ENCODE results near the gene MYO5A.

The MYO5A gene

DNA sequence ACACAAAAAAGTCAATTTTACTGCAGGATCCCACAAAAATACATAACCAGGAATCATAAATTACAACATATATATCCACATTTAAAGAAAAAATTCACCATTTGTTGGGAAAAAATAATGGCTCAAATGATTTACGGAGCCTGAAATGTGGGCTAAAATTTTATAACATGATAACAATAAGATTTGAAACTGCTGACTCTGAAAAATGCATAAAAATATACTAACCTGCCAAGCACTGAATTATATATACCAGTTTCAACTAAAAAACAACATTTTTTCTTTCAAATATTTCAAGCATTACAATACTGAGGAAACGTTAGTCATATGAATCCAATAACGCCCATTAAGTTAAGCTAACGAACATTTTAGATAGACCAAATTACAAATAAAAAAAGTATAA is 220.8 kb downstream of the MYO5A start:
- TF ChIP-seq, protein P1, sequence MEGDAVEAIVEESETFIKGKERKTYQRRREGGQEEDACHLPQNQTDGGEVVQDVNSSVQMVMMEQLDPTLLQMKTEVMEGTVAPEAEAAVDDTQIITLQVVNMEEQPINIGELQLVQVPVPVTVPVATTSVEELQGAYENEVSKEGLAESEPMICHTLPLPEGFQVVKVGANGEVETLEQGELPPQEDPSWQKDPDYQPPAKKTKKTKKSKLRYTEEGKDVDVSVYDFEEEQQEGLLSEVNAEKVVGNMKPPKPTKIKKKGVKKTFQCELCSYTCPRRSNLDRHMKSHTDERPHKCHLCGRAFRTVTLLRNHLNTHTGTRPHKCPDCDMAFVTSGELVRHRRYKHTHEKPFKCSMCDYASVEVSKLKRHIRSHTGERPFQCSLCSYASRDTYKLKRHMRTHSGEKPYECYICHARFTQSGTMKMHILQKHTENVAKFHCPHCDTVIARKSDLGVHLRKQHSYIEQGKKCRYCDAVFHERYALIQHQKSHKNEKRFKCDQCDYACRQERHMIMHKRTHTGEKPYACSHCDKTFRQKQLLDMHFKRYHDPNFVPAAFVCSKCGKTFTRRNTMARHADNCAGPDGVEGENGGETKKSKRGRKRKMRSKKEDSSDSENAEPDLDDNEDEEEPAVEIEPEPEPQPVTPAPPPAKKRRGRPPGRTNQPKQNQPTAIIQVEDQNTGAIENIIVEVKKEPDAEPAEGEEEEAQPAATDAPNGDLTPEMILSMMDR (IDR thresholded peaks at IDR 0.05; ENCODE audit: extremely low read depth, missing control alignments), result no peak

DNA sequence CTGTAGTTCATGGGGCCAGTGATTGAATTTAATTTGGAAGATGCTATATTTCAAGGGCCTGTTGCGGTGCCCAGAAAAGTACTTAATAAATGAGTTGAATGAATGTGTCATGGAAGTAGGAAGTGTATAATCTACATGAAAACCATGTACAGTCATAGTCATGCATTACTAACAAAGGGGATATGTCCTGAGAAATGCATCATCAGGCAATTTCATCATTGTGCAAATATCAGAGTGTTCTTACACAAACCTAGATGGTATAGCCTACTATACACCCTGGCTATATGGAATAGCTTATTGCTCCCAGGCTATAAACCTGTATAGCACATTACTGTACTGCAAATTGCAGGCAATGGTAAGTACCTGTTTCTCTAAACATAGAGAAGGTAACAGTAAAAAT is 222.4 kb downstream of the MYO5A start:
- no peak for DNase-seq (ENCODE audit: low spot score)
- TF ChIP-seq, protein P1 (IDR thresholded peaks at IDR 0.05; ENCODE audit: extremely low read depth, missing control alignments), result no peak

More for the DNA sequence above, 220.8 kb downstream of the MYO5A start:
- no peak for DNase-seq (ENCODE audit: low spot score)

DNA sequence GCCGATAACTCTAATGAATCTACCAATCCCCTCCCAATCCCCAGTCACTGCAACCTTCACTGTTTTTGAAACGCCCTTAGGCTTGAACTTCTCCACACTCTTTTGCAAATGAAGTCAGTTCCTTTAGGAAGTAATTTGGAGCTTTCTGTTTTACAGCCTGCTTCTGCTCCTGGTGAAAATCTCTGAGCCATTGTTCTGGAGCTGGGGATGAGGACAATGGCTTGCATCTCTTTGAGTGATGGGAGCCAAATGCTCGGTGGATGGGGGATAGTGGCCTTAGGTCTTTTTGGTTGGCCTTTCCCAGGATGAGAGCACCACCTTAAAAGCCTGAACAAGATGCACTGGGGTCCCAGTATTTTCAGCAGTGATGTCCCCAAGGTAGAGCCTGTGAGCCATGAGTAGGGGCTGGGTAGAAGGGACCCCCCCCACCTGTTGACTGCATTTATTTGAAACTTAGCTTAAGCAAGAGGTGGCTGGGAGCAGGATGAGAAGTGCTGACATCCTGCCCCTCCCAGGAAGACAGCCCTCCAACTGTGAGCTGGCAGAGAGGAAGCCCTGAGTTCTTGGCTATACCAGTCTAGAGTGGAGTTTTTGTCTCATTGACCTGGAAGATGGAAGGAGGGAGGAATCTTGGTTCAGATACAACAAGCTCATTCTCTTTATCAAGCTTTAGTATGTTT is 225.4 kb downstream of the MYO5A start:
- TF ChIP-seq, protein P1 (IDR thresholded peaks at IDR 0.05; ENCODE audit: extremely low read depth, missing control alignments), result no peak
- no peak for DNase-seq (ENCODE audit: low spot score)

DNA sequence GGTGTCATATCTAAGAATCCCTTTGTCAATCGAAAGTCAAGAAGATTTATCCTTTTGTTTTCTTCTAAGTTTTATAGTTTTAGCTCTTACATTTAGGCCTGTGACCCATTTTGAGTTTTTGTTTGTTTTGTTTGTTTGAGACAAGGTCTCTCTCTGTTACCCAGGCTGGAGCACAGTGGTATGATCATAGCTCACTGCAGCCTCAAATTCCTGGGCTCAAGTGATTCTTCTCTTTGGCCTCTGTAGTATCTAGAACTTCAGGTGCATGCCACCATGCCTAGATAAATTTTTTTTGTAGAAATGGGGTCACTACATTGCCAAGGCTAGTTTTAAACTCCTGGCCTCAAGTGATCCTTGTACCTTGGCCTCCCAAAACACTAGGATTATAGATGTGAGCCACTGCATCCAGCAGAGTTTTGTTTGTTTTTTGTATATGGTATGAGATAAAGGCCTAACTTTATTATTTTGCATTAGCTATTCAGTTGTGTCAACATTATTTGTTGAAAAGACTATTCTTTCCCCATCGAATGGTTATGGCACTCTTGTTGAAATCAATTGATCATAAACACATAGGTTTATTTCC is 227.3 kb downstream of the MYO5A start:
- DNase-seq (ENCODE audit: low spot score), result no peak
- TF ChIP-seq, protein P1 (IDR thresholded peaks at IDR 0.05; ENCODE audit: extremely low read depth, missing control alignments), result no peak

DNA sequence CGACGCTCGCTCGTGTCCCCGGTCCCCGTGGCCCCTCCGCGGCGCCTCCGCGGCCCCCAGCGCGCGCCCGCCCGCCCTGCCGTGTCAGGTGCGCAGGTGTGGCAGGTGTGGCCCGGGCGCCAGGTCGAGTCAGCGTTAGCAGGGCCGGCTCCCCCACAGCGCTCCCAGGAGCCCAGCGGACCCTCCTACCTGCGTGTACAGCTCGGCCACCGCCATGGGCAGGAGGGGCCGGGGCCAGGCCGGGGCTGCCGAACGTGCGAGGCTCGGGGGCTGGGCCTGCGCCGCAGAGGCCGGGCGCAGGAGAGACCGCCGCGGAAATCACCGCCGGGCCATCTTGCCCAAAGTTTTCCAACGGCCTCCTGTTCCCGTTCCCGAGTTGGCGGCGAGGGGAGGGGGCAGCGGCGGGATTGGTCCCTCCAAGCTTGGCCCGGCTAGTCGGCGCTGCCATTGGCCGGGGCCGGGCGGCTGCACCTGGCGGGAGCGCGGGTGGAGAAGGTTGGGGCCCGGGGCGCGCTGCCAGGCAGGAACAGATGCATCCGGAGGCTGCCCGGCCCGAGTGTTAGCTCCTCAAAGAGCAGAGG is 233.2 kb downstream of the MYO5A start, which contains the start of gene MYO5C:
Gene MYO5C, minus strand, starts transcription at position 384 of the 581 bp plus-strand sequence. Its CDS starts 168 bp downstream, at position 216.
- no peak for DNase-seq (ENCODE audit: low spot score)
- TF ChIP-seq, protein P1 (IDR thresholded peaks at IDR 0.05; ENCODE audit: extremely low read depth, missing control alignments), result no peak

DNA sequence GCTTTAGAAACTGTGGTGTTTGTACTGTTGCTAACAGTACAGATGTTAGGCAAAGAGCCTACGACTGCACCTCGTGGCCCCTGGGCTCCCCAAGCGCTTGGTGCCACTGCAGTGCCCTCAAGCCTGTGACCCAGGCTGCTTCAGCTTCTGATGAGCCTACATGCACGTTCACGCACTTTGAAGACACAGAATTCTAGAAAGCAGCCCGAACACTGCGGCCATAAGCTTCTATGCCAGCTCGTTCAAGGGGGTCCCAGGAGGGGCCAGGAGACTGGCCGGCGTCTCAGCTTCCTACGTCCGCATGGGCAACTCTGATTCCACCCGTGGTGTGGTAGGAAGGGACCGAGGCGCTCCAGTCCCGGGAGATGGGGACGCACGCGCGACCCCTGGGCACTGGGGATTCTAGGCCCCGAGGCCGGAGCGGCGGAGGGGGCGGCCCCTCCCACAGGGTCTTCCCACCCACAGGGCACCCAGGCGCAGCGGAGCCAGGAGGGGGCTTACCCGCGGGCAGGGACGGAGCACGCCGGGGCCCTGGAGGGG is 233.7 kb downstream of the MYO5A start:
- no peak for DNase-seq (ENCODE audit: low spot score)
- TF ChIP-seq, protein P1 (IDR thresholded peaks at IDR 0.05; ENCODE audit: extremely low read depth, missing control alignments), result no peak

Measured in GM20000 (cell line).